HepG2 (cell line): ENCODE data around the gene PCOLCE2. TPM values are rescaled to one million over a fixed set of nuclear protein-coding genes. Genes with fewer than 3 reads are reported as not detected.

Experiments
- ATF4 ChIP-seq, 2 experiments: fragments of 450-650 bp in 1 of 2; sonication (generic) in 1 of 2; formaldehyde crosslinking; IDR thresholded peaks; 2 replicates each; pipeline versions ENCODE4 v1.5.0 to v1.8.0; 2020 to 2022; ENCODE audit warnings: mild to moderate bottlenecking in 1 of 2, missing genetic modification reagents in 1 of 2
- BCL6 ChIP-seq: IDR thresholded peaks from 2 replicates; pipeline ENCODE4 v1.6.1; 2016; ENCODE audit warnings: missing genetic modification reagents, missing compliant biosample characterization
- ERF ChIP-seq: IDR thresholded peaks from 2 replicates; pipeline ENCODE4 v1.6.1; 2018; ENCODE audit warnings: missing biosample characterization, missing genetic modification reagents
- HDAC2 ChIP-seq: sonication (generic); formaldehyde crosslinking; IDR thresholded peaks from 2 replicates; pipeline ENCODE4 v1.4.0; 2020; ENCODE audit warnings: missing genetic modification reagents
- HOXA3 ChIP-seq: sonication (generic); formaldehyde crosslinking; IDR thresholded peaks from 2 replicates; pipeline ENCODE4 v1.5.0; 2020; ENCODE audit warnings: missing genetic modification reagents
- IRF2 ChIP-seq: IDR thresholded peaks from 2 replicates; pipeline ENCODE4 v1.6.1; 2018; ENCODE audit warnings: missing genetic modification reagents, missing compliant biosample characterization
- KMT2B ChIP-seq: IDR thresholded peaks from 2 replicates; pipeline ENCODE4 v1.6.1; 2016; ENCODE audit warnings: missing genetic modification reagents, missing compliant biosample characterization
- POGZ ChIP-seq: sonication (generic); formaldehyde crosslinking; IDR thresholded peaks from 2 replicates; pipeline ENCODE4 v1.4.0; 2020; ENCODE audit warnings: mild to moderate bottlenecking, missing genetic modification reagents
- SATB2 ChIP-seq: sonication (generic); formaldehyde crosslinking; IDR thresholded peaks from 2 replicates; pipeline ENCODE4 v1.5.0; 2020; ENCODE audit warnings: missing genetic modification reagents
- SMAD3 ChIP-seq: sonication (generic); formaldehyde crosslinking; IDR thresholded peaks from 2 replicates; pipeline ENCODE4 v1.4.0; 2020; ENCODE audit warnings: missing genetic modification reagents
- SMC3 ChIP-seq: IDR thresholded peaks from 2 replicates; pipeline ENCODE4 v1.6.1; 2011; ENCODE audit warnings: low read length, improper control_type of control experiment
- SOX13 ChIP-seq, 3 experiments: fragments of 450-650 bp in 1 of 3; sonication (generic) in 1 of 3; formaldehyde crosslinking in 1 of 3; IDR thresholded peaks in 2 of 3; conservative IDR thresholded peaks in 1 of 3; 2 replicates each; pipeline versions ENCODE4 v1.5.0 to v1.6.1; 2016 to 2020; ENCODE audit warnings: antibody characterized with exemption in 1 of 3, mild to moderate bottlenecking in 1 of 3, missing compliant biosample characterization in 1 of 3, missing genetic modification reagents in 1 of 3, moderate library complexity in 1 of 3
- SP1 ChIP-seq, 2 experiments: fragments of 450-650 bp in 1 of 2; sonication (generic) in 1 of 2; formaldehyde crosslinking in 1 of 2; IDR thresholded peaks; 2 replicates each; pipeline versions ENCODE4 v1.4.0 to v1.6.1; 2016 to 2020; ENCODE audit warnings: missing genetic modification reagents in 1 of 2
- TBX2 ChIP-seq: sonication (generic); formaldehyde crosslinking; IDR thresholded peaks from 2 replicates; pipeline ENCODE4 v1.5.0; 2020; ENCODE audit warnings: missing genetic modification reagents, mild to moderate bottlenecking, borderline replicate concordance
- TCF7 ChIP-seq: sonication (generic); IDR thresholded peaks from 2 replicates; pipeline ENCODE4 v1.6.1; 2016; ENCODE audit warnings: antibody characterized with exemption, low read depth
- TFAP4 ChIP-seq: sonication (generic); IDR thresholded peaks from 2 replicates; pipeline ENCODE4 v1.6.1; 2016; ENCODE audit warnings: low read depth, borderline replicate concordance
- ZFP36 ChIP-seq: fragments of 150-350 bp; IDR thresholded peaks from 2 replicates; pipeline ENCODE4 v1.6.1; 2018; ENCODE audit warnings: borderline replicate concordance, low read length, low read depth; ENCODE audit not compliant: partially characterized antibody
- ZNF205 ChIP-seq: IDR thresholded peaks from 2 replicates; pipeline ENCODE4 v1.6.1; 2018; ENCODE audit warnings: missing biosample characterization, missing genetic modification reagents
- ZNF256 ChIP-seq: sonication (generic); formaldehyde crosslinking; conservative IDR thresholded peaks from 2 replicates; pipeline ENCODE4 v1.4.0; 2020; ENCODE audit warnings: missing genetic modification reagents
- ZNF264 ChIP-seq: sonication (generic); formaldehyde crosslinking; IDR thresholded peaks from 2 replicates; pipeline ENCODE4 v1.4.0; 2020; ENCODE audit warnings: missing genetic modification reagents
- ZNF44 ChIP-seq: sonication (generic); formaldehyde crosslinking; IDR thresholded peaks from 2 replicates; pipeline ENCODE4 v1.5.1; 2020; ENCODE audit warnings: mild to moderate bottlenecking, missing genetic modification reagents
- ZNF574 ChIP-seq: sonication (generic); formaldehyde crosslinking; IDR thresholded peaks from 2 replicates; pipeline ENCODE4 v1.4.0; 2020; ENCODE audit warnings: missing genetic modification reagents
- ZNF670 ChIP-seq: sonication (generic); formaldehyde crosslinking; IDR thresholded peaks from 2 replicates; pipeline ENCODE4 v1.8.0; 2022; ENCODE audit warnings: mild to moderate bottlenecking, missing genetic modification reagents, borderline replicate concordance
- ZNF816 ChIP-seq: sonication (generic); formaldehyde crosslinking; IDR thresholded peaks from 2 replicates; pipeline ENCODE4 v1.8.0; 2022; ENCODE audit warnings: missing genetic modification reagents, mild to moderate bottlenecking, borderline replicate concordance
- polyA plus RNA-seq, 8 experiments: library from polyadenylated mRNA; depleted of rRNA in 3 of 8; stranded (reverse) in 7 of 8; unstranded in 1 of 8; fragments of >200 nt; fragmentation: Illumina TruSeq in 4 of 8; extraction: Trizol in 4 of 8; gene quantifications; 2 replicates each; pipeline versions ENCODE4 v1.2.1 to v1.2.3, GENCODE V29; 2011 to 2016; ENCODE audit warnings: low read depth in 4 of 8, missing spikeins in 1 of 8, mixed read lengths in 1 of 8; ENCODE audit not compliant: insufficient read depth in 1 of 8
- total RNA-seq, 5 experiments: library from RNA; depleted of rRNA; stranded (reverse); fragments of >200 nt; fragmentation: Illumina TruSeq; extraction: Trizol; gene quantifications; 2 replicates each; pipeline ENCODE4 v1.2.3, GENCODE V29; 2016; ENCODE audit warnings: low read depth in 1 of 5

The PCOLCE2 gene
- total and polyA plus RNA-seq, 2 of the 13 experiments (the other 11 are each of a cell fraction or from before 2014, with no cell fraction given), result 0.71 to 2.0 TPM

- peak in 1 of 2 experiments; percentile 97; a peak in 2 of 4 replicates for TF ChIP-seq ATF4 (CRISPR knock-in tag; IDR thresholded peaks at IDR 0.05)
- TF ChIP-seq ZFP36, result no peak
- 0 out of 2 replicates have a peak, but pooled peaks have one; percentile 68 for TF ChIP-seq SMAD3 (CRISPR knock-in tag)
- peak; percentile 56; the same call in 1 of the 2 replicates for TF ChIP-seq ZNF670 (CRISPR knock-in tag)
- TF ChIP-seq SP1 (IDR thresholded peaks at IDR 0.05), result no peak
- TF ChIP-seq SP1 (CRISPR knock-in tag; IDR thresholded peaks at IDR 0.05), result no peak
- peak; percentile 35; the same call in 1 of the 2 replicates for TF ChIP-seq SMC3
- no peak for TF ChIP-seq SOX13 (IDR thresholded peaks at IDR 0.05)
- peak in 1 of 2 experiments; percentile 69; a peak in 2 of 4 replicates for TF ChIP-seq SOX13 (CRISPR knock-in tag; conservative IDR thresholded peaks at IDR 0.05 in 1 of 2, IDR thresholded peaks at IDR 0.05 in 1 of 2)
- peak; percentile 68 for TF ChIP-seq POGZ
- TF ChIP-seq ZNF256 (CRISPR knock-in tag), result no peak
- TF ChIP-seq HOXA3, result peak; percentile 27; the same call in 1 of the 2 replicates
- TF ChIP-seq ZNF816, result peak; percentile 75; the same call in 1 of the 2 replicates
- TF ChIP-seq ZNF264, result 0 out of 2 replicates have a peak, but pooled peaks have one; percentile 50
- peak; percentile 48 for TF ChIP-seq HDAC2 (CRISPR knock-in tag)
- 0 out of 2 replicates have a peak, but pooled peaks have one; percentile 37 for TF ChIP-seq ERF (CRISPR knock-in tag)
- peak; percentile 65 for TF ChIP-seq IRF2 (CRISPR knock-in tag)
- peak; percentile 45; the same call in 1 of the 2 replicates for TF ChIP-seq TBX2 (CRISPR knock-in tag)
- TF ChIP-seq ZNF44 (CRISPR knock-in tag), result peak; percentile 97
- TF ChIP-seq ZNF205 (CRISPR knock-in tag), result no peak
- TF ChIP-seq ZNF574 (CRISPR knock-in tag), result peak; percentile 52; the same call in 1 of the 2 replicates
- TF ChIP-seq KMT2B (CRISPR knock-in tag), result 0 out of 2 replicates have a peak, but pooled peaks have one; percentile 44
- TF ChIP-seq TFAP4, result peak; percentile 87
- peak; percentile 50 for TF ChIP-seq TCF7
- peak; percentile 67 for TF ChIP-seq BCL6 (CRISPR knock-in tag)
- TF ChIP-seq SATB2 (CRISPR knock-in tag), result no peak
Measured at GRCh38 chr3:142850395-142851023, 38.4 kb downstream of the PCOLCE2 start (continued).
